ENCODE measurements around the gene KIAA1217.

The KIAA1217 gene

DNA sequence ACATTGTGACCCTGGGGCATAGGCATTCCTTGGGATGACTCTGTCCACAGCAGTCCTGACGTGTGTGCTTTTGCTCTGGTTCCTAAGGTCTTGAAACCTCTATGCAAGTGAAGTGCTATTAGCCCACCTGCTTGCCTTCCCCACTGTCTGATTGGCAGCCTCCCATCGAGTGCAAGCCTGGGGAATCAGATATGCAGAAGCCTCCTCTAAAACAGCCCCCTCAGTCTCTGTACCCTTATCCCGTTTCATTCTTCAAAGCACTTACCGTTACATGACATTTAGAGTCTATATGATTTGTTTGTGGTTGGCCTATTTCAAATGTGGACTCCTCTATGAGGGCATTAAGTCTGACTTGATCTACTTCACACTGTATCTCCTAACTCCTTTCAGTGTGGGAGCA, 4.3 kb downstream of the KIAA1217 start:
- Histone ChIP-seq H3K36me3 (replicated peaks; ENCODE audit: low read depth, low read length) (no peaks in the 10 kb centered on the region), H3K4me3 (ENCODE audit: low read length) (no peak overlapping the region), H3K4me1 (ENCODE audit: low read length) (peaks cover 16% of the 10 kb centered on the region), H2AFZ (ENCODE audit: low read depth, low read length) (no peak overlapping the region), H3K4me2 (ENCODE audit: low read length) (no peak overlapping the region), H3K27me3 (ENCODE audit: low read depth, low read length) (no peaks in the 10 kb centered on the region), H3K27ac (ENCODE audit: low read length) (no peak overlapping the region), H3K9ac (ENCODE audit: low read length) (no peak overlapping the region), H4K20me1 (ENCODE audit: insufficient read depth, low read length) (peaks cover 4% of the 10 kb centered on the region; the same call in 1 of the 2 replicates), H3K79me2 (ENCODE audit: low read length) (peaks cover 3% of the 10 kb centered on the region; the same call in 1 of the 2 replicates), H3K9me3 (ENCODE audit: insufficient read depth, low read length) (no peaks in the 10 kb centered on the region)
- TF ChIP-seq, protein P1, sequence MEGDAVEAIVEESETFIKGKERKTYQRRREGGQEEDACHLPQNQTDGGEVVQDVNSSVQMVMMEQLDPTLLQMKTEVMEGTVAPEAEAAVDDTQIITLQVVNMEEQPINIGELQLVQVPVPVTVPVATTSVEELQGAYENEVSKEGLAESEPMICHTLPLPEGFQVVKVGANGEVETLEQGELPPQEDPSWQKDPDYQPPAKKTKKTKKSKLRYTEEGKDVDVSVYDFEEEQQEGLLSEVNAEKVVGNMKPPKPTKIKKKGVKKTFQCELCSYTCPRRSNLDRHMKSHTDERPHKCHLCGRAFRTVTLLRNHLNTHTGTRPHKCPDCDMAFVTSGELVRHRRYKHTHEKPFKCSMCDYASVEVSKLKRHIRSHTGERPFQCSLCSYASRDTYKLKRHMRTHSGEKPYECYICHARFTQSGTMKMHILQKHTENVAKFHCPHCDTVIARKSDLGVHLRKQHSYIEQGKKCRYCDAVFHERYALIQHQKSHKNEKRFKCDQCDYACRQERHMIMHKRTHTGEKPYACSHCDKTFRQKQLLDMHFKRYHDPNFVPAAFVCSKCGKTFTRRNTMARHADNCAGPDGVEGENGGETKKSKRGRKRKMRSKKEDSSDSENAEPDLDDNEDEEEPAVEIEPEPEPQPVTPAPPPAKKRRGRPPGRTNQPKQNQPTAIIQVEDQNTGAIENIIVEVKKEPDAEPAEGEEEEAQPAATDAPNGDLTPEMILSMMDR (IDR thresholded peaks at IDR 0.05; ENCODE audit: low read depth, low read length) = no peak
- TF ChIP-seq EZH2phosphoT487 (IDR thresholded peaks at IDR 0.05; ENCODE audit: low read depth) = no peak

DNA sequence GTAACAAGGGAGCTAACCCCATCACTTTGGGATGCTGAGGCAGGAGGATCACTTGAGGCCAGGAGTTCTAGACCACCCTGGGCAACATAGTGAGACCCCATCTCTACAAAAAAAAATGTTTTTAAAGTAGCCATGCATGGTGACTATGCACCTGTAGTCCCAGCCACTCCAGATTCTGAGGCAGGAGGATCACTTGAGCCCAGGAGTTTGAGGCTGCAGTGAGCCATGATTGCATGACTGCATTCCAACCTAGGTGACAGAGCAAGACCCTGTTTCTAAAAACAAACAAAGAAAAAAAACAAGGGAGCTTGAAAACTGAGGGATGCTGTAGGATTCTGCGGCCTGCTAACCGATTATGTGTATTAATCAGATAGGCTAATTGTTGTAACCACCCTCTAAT, 4.9 kb downstream of the KIAA1217 start:
- Histone ChIP-seq H3K27ac (ENCODE audit: low read length) (no peak overlapping the region), H2AFZ (ENCODE audit: low read depth, low read length) (no peak overlapping the region), H4K20me1 (ENCODE audit: insufficient read depth, low read length) (peaks cover 4% of the 10 kb centered on the region; the same call in 1 of the 2 replicates), H3K9me3 (ENCODE audit: insufficient read depth, low read length) (no peaks in the 10 kb centered on the region), H3K4me2 (ENCODE audit: low read length) (no peak overlapping the region), H3K4me1 (ENCODE audit: low read length) (peaks cover 12% of the 10 kb centered on the region), H3K79me2 (ENCODE audit: low read length) (peaks cover 3% of the 10 kb centered on the region; the same call in 1 of the 2 replicates), H3K27me3 (ENCODE audit: low read depth, low read length) (no peaks in the 10 kb centered on the region), H3K9ac (ENCODE audit: low read length) (no peak overlapping the region), H3K4me3 (ENCODE audit: low read length) (no peak overlapping the region), H3K36me3 (replicated peaks; ENCODE audit: low read depth, low read length) (no peaks in the 10 kb centered on the region)
- no peak for TF ChIP-seq EZH2phosphoT487 (IDR thresholded peaks at IDR 0.05; ENCODE audit: low read depth)
- TF ChIP-seq, protein P1 (IDR thresholded peaks at IDR 0.05; ENCODE audit: low read depth, low read length) = no peak

DNA sequence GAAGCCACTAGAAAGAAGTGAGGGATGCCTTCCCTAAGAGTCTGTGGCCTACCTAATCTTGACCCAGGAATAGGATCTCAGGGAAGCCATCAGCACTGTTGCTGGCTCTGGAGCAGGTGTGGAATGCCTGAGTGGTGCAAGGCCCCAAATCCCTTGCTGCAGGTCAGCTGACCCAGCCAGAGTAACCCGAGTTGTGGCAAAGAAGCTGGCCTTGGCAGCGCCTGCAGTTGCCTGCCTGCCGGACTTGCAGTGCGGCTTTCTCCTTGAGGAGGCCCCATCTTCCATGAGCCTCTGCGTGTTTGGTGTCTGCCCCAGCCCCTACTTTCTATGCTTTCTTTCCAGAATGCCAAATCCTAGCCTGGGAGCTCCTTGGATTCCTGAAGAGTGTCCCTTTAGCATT, 5.8 kb downstream of the KIAA1217 start:
- TF ChIP-seq, protein P1 (IDR thresholded peaks at IDR 0.05; ENCODE audit: low read depth, low read length) = no peak
- no peak for TF ChIP-seq EZH2phosphoT487 (IDR thresholded peaks at IDR 0.05; ENCODE audit: low read depth)
- no peak overlapping the region for H2AFZ ChIP-seq (ENCODE audit: low read depth, low read length)
- peaks cover 4% of the 10 kb centered on the region; the same call in 1 of the 2 replicates for H4K20me1 ChIP-seq (ENCODE audit: insufficient read depth, low read length)
- H3K79me2 ChIP-seq (ENCODE audit: low read length) = peaks cover 3% of the 10 kb centered on the region; the same call in 1 of the 2 replicates
- no peak overlapping the region for H3K4me3 ChIP-seq (ENCODE audit: low read length)
- H3K9ac ChIP-seq (ENCODE audit: low read length) = no peak overlapping the region
- no peak overlapping the region for H3K27ac ChIP-seq (ENCODE audit: low read length)
- H3K9me3 ChIP-seq (ENCODE audit: insufficient read depth, low read length) = no peaks in the 10 kb centered on the region
- H3K27me3 ChIP-seq (ENCODE audit: low read depth, low read length) = no peaks in the 10 kb centered on the region
- H3K4me2 ChIP-seq (ENCODE audit: low read length) = no peak overlapping the region
- no peaks in the 10 kb centered on the region for H3K36me3 ChIP-seq (replicated peaks; ENCODE audit: low read depth, low read length)
- H3K4me1 ChIP-seq (ENCODE audit: low read length) = peaks cover 12% of the 10 kb centered on the region

DNA sequence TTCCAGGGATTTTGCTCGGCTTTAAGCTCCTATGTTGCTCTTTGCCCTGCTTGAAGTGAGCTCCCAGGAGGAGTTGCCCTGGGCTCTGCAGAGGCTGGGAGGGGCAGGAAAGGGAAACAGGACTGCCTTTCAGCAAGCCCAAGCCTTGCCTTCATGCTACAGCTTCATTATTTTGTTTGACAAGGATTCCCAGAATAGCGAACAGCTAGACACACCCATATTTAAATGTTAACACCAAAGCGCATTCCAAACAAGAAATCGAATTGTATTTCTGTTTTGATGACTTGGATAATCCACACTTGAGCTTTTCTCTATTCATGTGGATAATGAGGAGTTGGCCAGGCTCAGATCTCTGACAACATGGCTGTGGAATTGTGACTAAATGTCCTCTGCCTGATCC, 6.3 kb downstream of the KIAA1217 start:
- Histone ChIP-seq H3K4me3 (ENCODE audit: low read length) (no peak overlapping the region), H3K4me1 (ENCODE audit: low read length) (peaks cover 12% of the 10 kb centered on the region), H3K27ac (ENCODE audit: low read length) (no peak overlapping the region), H3K9me3 (ENCODE audit: insufficient read depth, low read length) (no peaks in the 10 kb centered on the region), H3K9ac (ENCODE audit: low read length) (no peak overlapping the region), H3K36me3 (replicated peaks; ENCODE audit: low read depth, low read length) (no peaks in the 10 kb centered on the region), H3K27me3 (ENCODE audit: low read depth, low read length) (no peaks in the 10 kb centered on the region), H3K79me2 (ENCODE audit: low read length) (peaks cover 3% of the 10 kb centered on the region; the same call in 1 of the 2 replicates), H4K20me1 (ENCODE audit: insufficient read depth, low read length) (peaks cover 4% of the 10 kb centered on the region; the same call in 1 of the 2 replicates), H2AFZ (ENCODE audit: low read depth, low read length) (no peak overlapping the region), H3K4me2 (ENCODE audit: low read length) (no peak overlapping the region)
- TF ChIP-seq, protein P1 (IDR thresholded peaks at IDR 0.05; ENCODE audit: low read depth, low read length) = no peak
- no peak for TF ChIP-seq EZH2phosphoT487 (IDR thresholded peaks at IDR 0.05; ENCODE audit: low read depth)
